H9 (cell line): Measurements from ENCODE around the gene SELPLG. TPM values are rescaled to one million over a fixed set of nuclear protein-coding genes. Genes with fewer than 3 reads are reported as not detected.

Experiments
- DNase-seq: peaks from one replicate; pipeline ENCODE4 v3.0.0-alpha.2; 2017
- H2AFZ ChIP-seq: one replicate; pipeline ENCODE4 v1.6.1; 2013; ENCODE audit warnings: mild to moderate bottlenecking, low read length, control low read depth, moderate library complexity
- H2AK5ac ChIP-seq: 2 replicates; pipeline ENCODE4 v1.6.1; 2013; ENCODE audit warnings: low read length, control low read depth, mixed read lengths; ENCODE audit not compliant: insufficient read length
- H2BK120ac ChIP-seq: one replicate; pipeline ENCODE4 v1.6.1; 2013; ENCODE audit warnings: low read depth, mild to moderate bottlenecking, low read length, control low read depth, inconsistent platforms; ENCODE audit not compliant: poor library complexity, severe bottlenecking
- H2BK12ac ChIP-seq: 2 replicates; pipeline ENCODE4 v1.6.1; 2013; ENCODE audit warnings: low read length, control low read depth, mixed read lengths, low read depth; ENCODE audit not compliant: insufficient read length
- H2BK15ac ChIP-seq: 2 replicates; pipeline ENCODE4 v1.6.1; 2013; ENCODE audit warnings: low read depth, low read length, control low read depth
- H2BK20ac ChIP-seq: one replicate; pipeline ENCODE4 v1.6.1; 2013; ENCODE audit warnings: low read depth, mild to moderate bottlenecking, low read length, control low read depth, inconsistent platforms; ENCODE audit not compliant: poor library complexity, severe bottlenecking
- H2BK5ac ChIP-seq: 2 replicates; pipeline ENCODE4 v1.6.1; 2013; ENCODE audit warnings: low read length, control low read depth, mixed read lengths; ENCODE audit not compliant: insufficient read length
- H3K14ac ChIP-seq: 2 replicates; pipeline ENCODE4 v1.6.1; 2013; ENCODE audit warnings: low read length, control low read depth; ENCODE audit not compliant: insufficient read depth
- H3K18ac ChIP-seq: 2 replicates; pipeline ENCODE4 v1.6.1; 2013; ENCODE audit warnings: low read depth, mild to moderate bottlenecking, mixed read lengths, low read length, control low read depth; ENCODE audit not compliant: insufficient read length
- H3K23ac ChIP-seq: 2 replicates; pipeline ENCODE4 v1.6.1; 2013; ENCODE audit warnings: low read length, control low read depth, mixed read lengths, low read depth; ENCODE audit not compliant: insufficient read length
- H3K23me2 ChIP-seq: 2 replicates; pipeline ENCODE4 v1.6.1; 2013; ENCODE audit warnings: low read depth, mild to moderate bottlenecking, mixed read lengths, low read length, control low read depth; ENCODE audit not compliant: insufficient read length, poor library complexity, severe bottlenecking
- H3K27ac ChIP-seq: 2 replicates; pipeline ENCODE4 v1.5.1; 2013; ENCODE audit warnings: low read length, control low read depth, mixed read lengths, low read depth; ENCODE audit not compliant: insufficient read length
- H3K27me3 ChIP-seq: 2 replicates; pipeline ENCODE4 v1.6.1; 2013; ENCODE audit warnings: low read length, control low read depth, inconsistent platforms; ENCODE audit not compliant: insufficient read depth
- H3K4ac ChIP-seq: 2 replicates; pipeline ENCODE4 v1.6.1; 2013; ENCODE audit warnings: low read depth, mild to moderate bottlenecking, control low read depth, inconsistent platforms, low read length, moderate library complexity
- H3K4me1 ChIP-seq: 2 replicates; pipeline ENCODE4 v1.6.1; 2013; ENCODE audit warnings: low read length, control low read depth, inconsistent platforms; ENCODE audit not compliant: insufficient read depth
- H3K4me2 ChIP-seq: 2 replicates; pipeline ENCODE4 v1.6.1; 2013; ENCODE audit warnings: low read length, control low read depth, mixed read lengths; ENCODE audit not compliant: insufficient read length, insufficient read depth
- H3K56ac ChIP-seq: 2 replicates; pipeline ENCODE4 v1.6.1; 2013; ENCODE audit warnings: low read depth, mild to moderate bottlenecking, mixed read lengths, low read length, control low read depth; ENCODE audit not compliant: insufficient read length
- H3K79me1 ChIP-seq: 2 replicates; pipeline ENCODE4 v1.6.1; 2013; ENCODE audit warnings: low read depth, mild to moderate bottlenecking, moderate library complexity, low read length, control low read depth, inconsistent platforms; ENCODE audit not compliant: insufficient read depth, poor library complexity, severe bottlenecking
- H3K79me2 ChIP-seq: 2 replicates; pipeline ENCODE4 v1.6.1; 2013; ENCODE audit warnings: low read length, control low read depth, inconsistent platforms; ENCODE audit not compliant: insufficient read depth
- H3K9ac ChIP-seq: 2 replicates; pipeline ENCODE4 v1.6.1; 2013; ENCODE audit warnings: low read length, control low read depth, mixed read lengths; ENCODE audit not compliant: insufficient read length; ENCODE audit errors: extremely low read depth
- H3K9me3 ChIP-seq: one replicate; pipeline ENCODE4 v1.6.1; 2013; ENCODE audit warnings: low read depth, low read length, inconsistent platforms; ENCODE audit not compliant: control insufficient read depth
- H3T11ph ChIP-seq: one replicate; pipeline ENCODE4 v1.6.1; 2013; ENCODE audit warnings: mild to moderate bottlenecking, low read length, control low read depth, inconsistent platforms
- H4K20me1 ChIP-seq: one replicate; pipeline ENCODE4 v1.6.1; 2013; ENCODE audit not compliant: control insufficient read depth, insufficient read length, insufficient read depth
- H4K5ac ChIP-seq: 2 replicates; pipeline ENCODE4 v1.6.1; 2013; ENCODE audit warnings: low read depth, mild to moderate bottlenecking, mixed read lengths, low read length, control low read depth; ENCODE audit not compliant: insufficient read length
- H4K8ac ChIP-seq: replicated peaks from 2 replicates; pipeline ENCODE4 v1.6.1; 2013; ENCODE audit warnings: low read length, control low read depth, mixed read lengths, low read depth; ENCODE audit not compliant: insufficient read length
- H4K91ac ChIP-seq: 2 replicates; pipeline ENCODE4 v1.6.1; 2013; ENCODE audit warnings: low read depth, mild to moderate bottlenecking, moderate library complexity, mixed read lengths, low read length, control low read depth; ENCODE audit not compliant: insufficient read length
- H3K27ac Mint-ChIP-seq, 3 experiments: 2 replicates in 2 of 3; 3 replicates in 1 of 3; pipeline ENCODE4 v1.8.0; 2020 to 2021; ENCODE audit warnings: mixed read lengths in 3 of 3, mild to moderate bottlenecking in 1 of 3, moderate library complexity in 1 of 3
- H3K27me3 Mint-ChIP-seq: 2 replicates; pipeline ENCODE4 v1.8.0; 2021; ENCODE audit warnings: low read depth, mild to moderate bottlenecking, moderate library complexity, mixed read lengths
- H3K36me3 Mint-ChIP-seq, 3 experiments: 2 replicates in 2 of 3; 3 replicates in 1 of 3; pipeline ENCODE4 v1.8.0; 2020 to 2021; ENCODE audit warnings: low read depth in 3 of 3, mixed read lengths in 3 of 3; ENCODE audit not compliant: insufficient read depth in 1 of 3
- H3K4me1 Mint-ChIP-seq, 2 experiments: 2 replicates each; pipeline ENCODE4 v1.8.0; 2020; ENCODE audit warnings: mixed read lengths in 2 of 2
- H3K4me3 Mint-ChIP-seq, 2 experiments: 2 replicates in 1 of 2; 3 replicates in 1 of 2; pipeline ENCODE4 v1.8.0; 2020 to 2021; ENCODE audit warnings: mild to moderate bottlenecking in 2 of 2, mixed read lengths in 2 of 2, moderate library complexity in 1 of 2
- H3K9me3 Mint-ChIP-seq, 2 experiments: 2 replicates in 1 of 2; 3 replicates in 1 of 2; pipeline ENCODE4 v1.8.0; 2020; ENCODE audit warnings: mild to moderate bottlenecking in 2 of 2, mixed read lengths in 2 of 2, moderate library complexity in 1 of 2
- CTCF ChIP-seq: fragments of 200-600 bp; sonication (generic); conservative IDR thresholded peaks from 3 replicates; pipeline ENCODE4 v1.8.0; 2021; ENCODE audit warnings: antibody characterized with exemption, mild to moderate bottlenecking
- total RNA-seq: library from RNA; stranded (reverse); gene quantifications from 2 replicates; pipeline ENCODE4 v1.2.1, GENCODE V29; 2021

SELPLG gene
- total RNA-seq, 1 experiment from 2014 or later = 0.15 TPM

- no peak overlapping the region for H4K5ac ChIP-seq
- no peak overlapping the region for H3K56ac ChIP-seq
- DNase-seq = no peak
- H4K8ac ChIP-seq = no peak overlapping the region
- H4K91ac ChIP-seq = no peak overlapping the region
- H2AFZ ChIP-seq = no peak overlapping the region
- Mint-ChIP-seq H3K4me3 (no peak overlapping the region), H3K36me3 (peaks cover 37 to 77% (median 58%) of the 10 kb centered on the region in 3 experiments), H3K27me3 (no peaks in the 10 kb centered on the region), H3K27ac (peak overlapping the region in 2 of 3 experiments; percentile 41 to 52; a peak in 2 of 7 replicates), H3K9me3 (peaks cover 4 to 10% of the 10 kb centered on the region in 2 experiments; a peak in 3 of 5 replicates), H3K4me1 (peaks cover 24 to 26% of the 10 kb centered on the region in 2 experiments)
- no peak overlapping the region for H3K4me2 ChIP-seq
- H3K79me1 ChIP-seq = no peaks in the 10 kb centered on the region
- no peak overlapping the region for H3K23ac ChIP-seq
- H3T11ph ChIP-seq = no peak overlapping the region
- H2BK12ac ChIP-seq = no peak overlapping the region
- no peak overlapping the region for H2BK15ac ChIP-seq
- H2AK5ac ChIP-seq = no peak overlapping the region
- H3K27me3 ChIP-seq = no peaks in the 10 kb centered on the region
- H2BK120ac ChIP-seq = no peak overlapping the region
- no peaks in the 10 kb centered on the region for H3K23me2 ChIP-seq
- no peak overlapping the region for H3K4ac ChIP-seq
- TF ChIP-seq CTCF = no peak
- H4K20me1 ChIP-seq = no peaks in the 10 kb centered on the region
- no peak overlapping the region for H3K18ac ChIP-seq
- H2BK20ac ChIP-seq = no peak overlapping the region
- no peak overlapping the region for H2BK5ac ChIP-seq
- H3K9me3 ChIP-seq = no peaks in the 10 kb centered on the region
- no peak overlapping the region for H3K27ac ChIP-seq
- no peak overlapping the region for H3K14ac ChIP-seq
- H3K9ac ChIP-seq = no peak overlapping the region
- peaks cover 10% of the 10 kb centered on the region; the same call in 1 of the 2 replicates for H3K4me1 ChIP-seq
- no peaks in the 10 kb centered on the region for H3K79me2 ChIP-seq
These were observed 19.4 kb upstream of the SELPLG start for GRCh38 chr12:108653082-108653516.
